ENCODE data around the gene SREBF2.

Gene SREBF2

GRCh38 chr22:41832553-41833368 is at the start of gene SREBF2:
SREBF2 (plus strand) TSS chr22:41833105; CDS start chr22:41833271, 166 bp downstream.
- peak; percentile 99 for DNase-seq

GRCh38 chr22:41787331-41787730 is 45.6 kb upstream of the SREBF2 start:
- no peak for DNase-seq

GRCh38 chr22:41793871-41794270 is 39.0 kb upstream of the SREBF2 start:
- DNase-seq = no peak

- DNase-seq = no peak
These were observed 34.2 kb upstream of the SREBF2 start for GRCh38 chr22:41798736-41799135.

GRCh38 chr22:41799486-41800347 is 33.2 kb upstream of the SREBF2 start:
- no peak for DNase-seq

- DNase-seq = peak; percentile 95
These were observed 32.4 kb upstream of the SREBF2 start, which contains the start of gene CCDC134 for GRCh38 chr22:41800348-41801146. CCDC134 (plus strand) TSS chr22:41800679; CDS start chr22:41808891, 8,212 bp downstream.

GRCh38 chr22:41801147-41801819 is 31.6 kb upstream of the SREBF2 start:
- no peak for DNase-seq

GRCh38 chr22:41801886-41802285 is 31.0 kb upstream of the SREBF2 start:
- DNase-seq = no peak

- no peak for DNase-seq
These were observed 27.3 kb upstream of the SREBF2 start for GRCh38 chr22:41805639-41806038.

GRCh38 chr22:41808400-41808799 is 24.5 kb upstream of the SREBF2 start:
- DNase-seq = no peak

- no peak for DNase-seq
These were observed 22.9 kb upstream of the SREBF2 start for GRCh38 chr22:41810022-41810421.

- no peak for DNase-seq
These were observed 19.9 kb upstream of the SREBF2 start for GRCh38 chr22:41812805-41813545.

- no peak for DNase-seq
These were observed 19.0 kb upstream of the SREBF2 start for GRCh38 chr22:41813726-41814410.

- no peak for DNase-seq
These were observed 17.2 kb upstream of the SREBF2 start for GRCh38 chr22:41815716-41816115.

GRCh38 chr22:41816241-41816640 is 16.7 kb upstream of the SREBF2 start:
- DNase-seq = no peak

- DNase-seq = no peak
These were observed 16.0 kb upstream of the SREBF2 start for GRCh38 chr22:41816871-41817270.

GRCh38 chr22:41818011-41818410 is 14.9 kb upstream of the SREBF2 start:
- DNase-seq = no peak

- no peak for DNase-seq
These were observed 14.3 kb upstream of the SREBF2 start for GRCh38 chr22:41818596-41818995.

- DNase-seq = no peak
These were observed 13.6 kb upstream of the SREBF2 start for GRCh38 chr22:41819257-41819656.

- DNase-seq = peak; percentile 9
These were observed 12.5 kb upstream of the SREBF2 start for GRCh38 chr22:41820447-41820846.
